Stomach (tissue), 9 donors: Measurements from ENCODE around the gene LIMA1. TPM values are rescaled to one million over a fixed set of nuclear protein-coding genes. Genes with fewer than 3 reads are reported as not detected.
"Not testable (repeated sequence)": the region's sequence is repeated elsewhere in the genome, so short reads cannot be mapped to it uniquely, and the experiment has no call there.

Source experiments
- DNase-seq, 2 donors: peaks; one replicate each; pipeline versions ENCODE4 v3.0.0 to v3.0.0-alpha.2; 2013 to 2019
- H3K27ac ChIP-seq, 5 donors: fragments of 200-600 bp in 4 of 5; sonication (generic) in 4 of 5; one replicate each; pipeline ENCODE4 v1.5.1; 2013 to 2019; ENCODE audit warnings: mild to moderate bottlenecking in 1 of 5, moderate library complexity in 1 of 5
- H3K27me3 ChIP-seq, 3 donors: fragments of 200-600 bp; sonication (generic); one replicate each; pipeline ENCODE4 v1.5.1; 2017 to 2019; ENCODE audit warnings: mixed run types in 1 of 3
- H3K36me3 ChIP-seq, 4 donors: fragments of 200-600 bp; sonication (generic); 1 replicate in 3 of 4; 2 replicates in 1 of 4; pipeline ENCODE4 v1.5.1; 2016 to 2019
- H3K4me1 ChIP-seq, 4 donors: fragments of 200-600 bp; sonication (generic); one replicate each; pipeline ENCODE4 v1.5.1; 2016 to 2019
- H3K4me3 ChIP-seq, 4 donors: fragments of 200-600 bp; sonication (generic) in 3 of 4; one replicate each; pipeline ENCODE4 v1.5.1; 2016 to 2019; ENCODE audit warnings: mild to moderate bottlenecking in 1 of 4
- H3K9me3 ChIP-seq, 4 donors: fragments of 200-600 bp; sonication (generic); one replicate each; pipeline ENCODE4 v1.5.1; 2016 to 2019
- EP300 ChIP-seq: sonication (generic); formaldehyde crosslinking; IDR thresholded peaks from one replicate; pipeline ENCODE4 v1.6.1; 2017; ENCODE audit warnings: antibody characterized with exemption
- POLR2A ChIP-seq, 4 donors: fragments of 450-650 bp; IDR thresholded peaks; one replicate each; pipeline ENCODE4 v1.6.1; 2016; ENCODE audit warnings: antibody characterized with exemption in 4 of 4, control low read depth in 2 of 4, mild to moderate bottlenecking in 1 of 4, moderate library complexity in 1 of 4
- POLR2AphosphoS5 ChIP-seq, 3 donors: sonication (generic); formaldehyde crosslinking; IDR thresholded peaks; one replicate each; pipeline ENCODE4 v1.6.1; 2016; ENCODE audit warnings: antibody characterized with exemption in 3 of 3
- WGBS, 5 donors: extraction: QIAGEN DNeasy Blood & Tissue Kit in 3 of 5; methylation state at CpG; one replicate each; pipeline versions ENCODE4 v1.1.5 to v1.1.7; 2013 to 2018; 5-methylcytosine and 5-hydroxymethylcytosine counted together
- intact Hi-C: fragments of 100-400 bp; cut with DNase I; formaldehyde crosslinking; loops from one replicate; pipeline ENCODE4 v1.15.1; 2023; ENCODE audit warnings: low total_unique reads
- polyA plus RNA-seq, 3 donors: library from polyadenylated mRNA; stranded (reverse); fragments of 200-250 nt; gene quantifications; one replicate each; pipeline ENCODE4 v1.2.3, GENCODE V29; 2013
- total RNA-seq, 5 donors: library from RNA; depleted of rRNA; stranded (reverse); fragments of >200 nt; gene quantifications; one replicate each; pipeline versions ENCODE4 v1.1.0 to v1.2.3, GENCODE V29; 2014 to 2016
- TF ChIP-seq, protein P1 (sequence below), 7 experiments: fragments of 450-650 bp in 4 of 7; fragments of 200-600 bp in 3 of 7; sonication (generic) in 3 of 7; IDR thresholded peaks; one replicate each; pipeline ENCODE4 v1.5.1; 2016 to 2019; ENCODE audit warnings: antibody characterized with exemption in 7 of 7, control low read depth in 2 of 7, mild to moderate bottlenecking in 1 of 7
- donor health status: healthy with polysubstance abuse.
- donor health status: Bipolar disorder and iron deficiency.
- donor health status: healthy.

LIMA1 gene
- total and polyA plus RNA-seq, 8 donors, result 28.7 to 143 (median 83.2) TPM

DNA sequence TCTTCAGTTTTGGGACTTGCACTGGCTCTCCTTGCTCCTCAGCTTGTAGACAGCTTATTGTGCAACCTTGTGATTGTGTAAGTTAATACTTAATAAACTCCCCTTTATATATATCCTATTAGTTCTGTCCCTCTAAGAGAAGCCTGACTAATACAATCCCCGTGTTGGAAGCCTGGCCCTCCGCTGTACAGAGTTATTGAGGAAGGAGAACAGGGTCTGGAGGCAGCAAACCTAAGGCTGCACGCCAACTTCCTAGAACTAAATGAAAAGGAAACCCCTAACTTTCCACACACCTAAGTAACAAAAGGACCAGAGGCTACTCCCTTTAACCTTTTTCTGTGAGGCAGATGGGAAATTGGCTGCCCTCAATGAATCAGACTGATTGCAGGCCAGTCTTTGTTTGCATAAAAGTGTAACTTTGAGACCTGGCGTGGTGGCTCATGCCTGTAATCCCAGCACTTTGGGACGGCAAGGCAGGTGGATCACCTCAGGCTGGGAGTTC lies 42.6 kb upstream of the LIMA1 start:
- 41 to 53% (median 43%) methylated on average over 5 of the region's 5 CpGs for WGBS, 5 donors
- H3K27ac ChIP-seq, result peak overlapping the region; percentile 59 to 87 (median 67)
- H3K4me3 ChIP-seq, result no peak overlapping the region

DNA sequence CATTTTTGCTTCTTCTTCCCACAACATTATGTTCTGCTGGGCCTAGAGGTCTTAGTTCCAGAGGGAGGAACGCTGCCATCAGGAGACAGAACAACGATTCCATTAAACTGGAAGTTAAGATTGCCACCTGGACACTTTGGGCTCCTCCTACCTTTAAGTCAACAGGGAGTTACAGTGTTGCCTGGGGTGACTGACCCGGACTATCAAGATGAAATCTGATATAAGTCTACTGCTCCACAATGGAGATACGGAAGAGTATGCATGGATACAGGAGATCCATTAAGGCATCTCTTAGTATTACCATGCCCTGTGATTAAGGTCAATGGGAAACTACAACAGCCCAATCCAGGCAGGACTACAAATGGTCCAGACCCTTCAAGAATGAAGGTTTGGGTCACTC lies 41.5 kb upstream of the LIMA1 start:
- H3K36me3 ChIP-seq, H3K9me3 ChIP-seq, H3K27me3 ChIP-seq, H3K4me3 ChIP-seq, DNase-seq, intact Hi-C loops: not testable (repeated sequence)
- 77 to 84% (median 83%) methylated on average over 4 of the region's 4 CpGs for WGBS, 5 donors
- Histone ChIP-seq H3K4me1 (peaks cover 9 to 25% (median 18%) of the 10 kb centered on the region in 4 donors), H3K27ac (peak overlapping the region in 1 of 5 donors; percentile 12)

More for the DNA sequence above, 42.6 kb upstream of the LIMA1 start:
- TF ChIP-seq POLR2AphosphoS5 (IDR thresholded peaks at IDR 0.05), result peak in 1 of 3 donors; percentile 65
- TF ChIP-seq, protein P1, sequence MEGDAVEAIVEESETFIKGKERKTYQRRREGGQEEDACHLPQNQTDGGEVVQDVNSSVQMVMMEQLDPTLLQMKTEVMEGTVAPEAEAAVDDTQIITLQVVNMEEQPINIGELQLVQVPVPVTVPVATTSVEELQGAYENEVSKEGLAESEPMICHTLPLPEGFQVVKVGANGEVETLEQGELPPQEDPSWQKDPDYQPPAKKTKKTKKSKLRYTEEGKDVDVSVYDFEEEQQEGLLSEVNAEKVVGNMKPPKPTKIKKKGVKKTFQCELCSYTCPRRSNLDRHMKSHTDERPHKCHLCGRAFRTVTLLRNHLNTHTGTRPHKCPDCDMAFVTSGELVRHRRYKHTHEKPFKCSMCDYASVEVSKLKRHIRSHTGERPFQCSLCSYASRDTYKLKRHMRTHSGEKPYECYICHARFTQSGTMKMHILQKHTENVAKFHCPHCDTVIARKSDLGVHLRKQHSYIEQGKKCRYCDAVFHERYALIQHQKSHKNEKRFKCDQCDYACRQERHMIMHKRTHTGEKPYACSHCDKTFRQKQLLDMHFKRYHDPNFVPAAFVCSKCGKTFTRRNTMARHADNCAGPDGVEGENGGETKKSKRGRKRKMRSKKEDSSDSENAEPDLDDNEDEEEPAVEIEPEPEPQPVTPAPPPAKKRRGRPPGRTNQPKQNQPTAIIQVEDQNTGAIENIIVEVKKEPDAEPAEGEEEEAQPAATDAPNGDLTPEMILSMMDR (IDR thresholded peaks at IDR 0.05), result no peak
- Histone ChIP-seq H3K27me3 (no peaks in the 10 kb centered on the region), H3K4me1 (peaks cover 9 to 25% (median 18%) of the 10 kb centered on the region in 4 donors), H3K36me3 (no peaks in the 10 kb centered on the region), H3K9me3 (no peaks in the 10 kb centered on the region)
- intact Hi-C loops, result no loop called here
- peak; percentile 18 to 62 for DNase-seq

DNA sequence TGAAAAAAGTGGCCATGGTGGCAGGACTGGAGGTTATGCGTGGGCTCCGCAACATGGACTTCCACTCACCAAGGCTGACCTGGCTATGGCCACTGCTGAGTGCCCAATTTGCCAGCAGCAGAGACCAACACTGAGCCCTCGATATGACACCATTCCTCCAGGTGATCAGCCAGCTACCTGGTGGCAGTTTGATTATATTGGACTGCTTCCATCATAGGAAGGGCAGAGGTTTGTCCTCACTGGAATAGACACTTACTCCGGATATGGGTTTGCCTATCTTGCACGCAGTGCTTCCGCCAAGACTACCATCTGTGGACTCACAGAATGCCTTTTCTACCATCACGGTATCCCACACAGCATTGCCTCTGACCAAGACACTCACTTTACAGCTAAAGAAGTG lies 40.8 kb upstream of the LIMA1 start:
- H3K4me3 ChIP-seq, DNase-seq, H3K27ac ChIP-seq, H3K36me3 ChIP-seq, H3K9me3 ChIP-seq, H3K27me3 ChIP-seq, intact Hi-C loops: not testable (repeated sequence)
- peaks cover 9 to 25% (median 18%) of the 10 kb centered on the region in 4 donors for H3K4me1 ChIP-seq
- 89 to 95% (median 93%) methylated on average over 5 to 7 of the region's 7 CpGs for WGBS, 5 donors

DNA sequence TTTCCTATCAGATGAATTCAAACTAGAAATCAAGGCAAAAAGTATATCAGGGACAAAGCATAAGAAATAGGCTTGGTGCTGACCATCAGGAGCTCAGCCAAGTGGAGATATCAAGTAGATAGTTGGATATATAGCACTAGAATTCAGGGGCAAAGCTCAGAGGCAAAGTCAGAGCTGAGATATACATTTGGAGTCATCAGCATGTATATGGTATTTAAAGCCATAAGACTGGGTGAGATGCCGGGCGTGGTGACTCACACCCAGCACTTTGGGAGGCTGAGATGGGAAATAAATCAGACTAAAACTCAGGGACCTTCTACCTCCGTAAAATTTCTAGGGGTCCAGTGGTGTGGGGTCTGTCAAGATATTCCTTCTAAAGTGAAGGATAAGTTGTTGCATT lies 38.9 kb upstream of the LIMA1 start:
- no peak for DNase-seq
- H3K27ac ChIP-seq, result no peak overlapping the region
- peaks cover 9 to 24% (median 17%) of the 10 kb centered on the region in 4 donors for H3K4me1 ChIP-seq
- H3K9me3 ChIP-seq, result no peaks in the 10 kb centered on the region
- intact Hi-C loops, result no loop called here
- H3K36me3 ChIP-seq, result no peaks in the 10 kb centered on the region
- no peak overlapping the region for H3K4me3 ChIP-seq
- H3K27me3 ChIP-seq, result no peaks in the 10 kb centered on the region
- TF ChIP-seq, protein P1 (IDR thresholded peaks at IDR 0.05), result no peak
- no peak for TF ChIP-seq POLR2A (IDR thresholded peaks at IDR 0.05)
- TF ChIP-seq POLR2AphosphoS5 (IDR thresholded peaks at IDR 0.05), result no peak
- no peak for TF ChIP-seq EP300
- WGBS, 5 donors, result 93 to 97% (median 95%) methylated on average over 3 of the region's 3 CpGs

DNA sequence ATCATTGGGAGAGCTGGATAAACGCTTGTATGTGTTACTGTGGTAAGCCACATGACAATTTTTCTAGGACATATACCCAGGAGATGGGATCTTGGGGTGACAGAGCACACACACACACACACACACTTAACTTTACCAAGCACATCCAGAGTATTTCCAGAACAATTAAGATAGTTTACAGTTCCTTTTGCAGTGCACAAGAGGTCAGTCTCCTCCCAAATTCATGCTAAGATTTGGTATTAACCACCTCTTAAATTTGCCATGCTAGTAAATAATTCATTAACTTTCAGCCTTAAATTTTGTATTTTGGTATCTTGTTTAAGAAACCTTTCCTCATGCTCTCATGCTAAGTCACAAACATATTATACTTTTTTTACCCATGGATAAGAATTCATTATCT lies 33.9 kb upstream of the LIMA1 start:
- WGBS, 5 donors, result 64 to 81% (median 76%) methylated on average over 1 of the region's 1 CpG

More for the DNA sequence above, 33.9 kb upstream of the LIMA1 start:
- no peak for TF ChIP-seq POLR2AphosphoS5 (IDR thresholded peaks at IDR 0.05)
- no peak for TF ChIP-seq POLR2A (IDR thresholded peaks at IDR 0.05)
- TF ChIP-seq, protein P1 (IDR thresholded peaks at IDR 0.05), result no peak
- TF ChIP-seq EP300, result no peak
- no peaks in the 10 kb centered on the region for H3K36me3 ChIP-seq
- H3K4me3 ChIP-seq, result no peak overlapping the region
- H3K27ac ChIP-seq, result no peak overlapping the region
- peaks cover 0 to 13% (median 9%) of the 10 kb centered on the region in 4 donors for H3K4me1 ChIP-seq
- H3K27me3 ChIP-seq, result no peaks in the 10 kb centered on the region
- no peak for DNase-seq
- no peaks in the 10 kb centered on the region for H3K9me3 ChIP-seq
- intact Hi-C loops, result loop anchor here (10.0 kb wide), 1 partner anchor 92 kb away; no protein-coding TSS in a partner anchor
